ENCODE results near the gene BLCAP. TPM values are rescaled to one million over a fixed set of nuclear protein-coding genes. Genes with fewer than 3 reads are reported as not detected.

Gene BLCAP
- total RNA-seq, 1 donor from 2014 or later = 97.2 TPM

DNA sequence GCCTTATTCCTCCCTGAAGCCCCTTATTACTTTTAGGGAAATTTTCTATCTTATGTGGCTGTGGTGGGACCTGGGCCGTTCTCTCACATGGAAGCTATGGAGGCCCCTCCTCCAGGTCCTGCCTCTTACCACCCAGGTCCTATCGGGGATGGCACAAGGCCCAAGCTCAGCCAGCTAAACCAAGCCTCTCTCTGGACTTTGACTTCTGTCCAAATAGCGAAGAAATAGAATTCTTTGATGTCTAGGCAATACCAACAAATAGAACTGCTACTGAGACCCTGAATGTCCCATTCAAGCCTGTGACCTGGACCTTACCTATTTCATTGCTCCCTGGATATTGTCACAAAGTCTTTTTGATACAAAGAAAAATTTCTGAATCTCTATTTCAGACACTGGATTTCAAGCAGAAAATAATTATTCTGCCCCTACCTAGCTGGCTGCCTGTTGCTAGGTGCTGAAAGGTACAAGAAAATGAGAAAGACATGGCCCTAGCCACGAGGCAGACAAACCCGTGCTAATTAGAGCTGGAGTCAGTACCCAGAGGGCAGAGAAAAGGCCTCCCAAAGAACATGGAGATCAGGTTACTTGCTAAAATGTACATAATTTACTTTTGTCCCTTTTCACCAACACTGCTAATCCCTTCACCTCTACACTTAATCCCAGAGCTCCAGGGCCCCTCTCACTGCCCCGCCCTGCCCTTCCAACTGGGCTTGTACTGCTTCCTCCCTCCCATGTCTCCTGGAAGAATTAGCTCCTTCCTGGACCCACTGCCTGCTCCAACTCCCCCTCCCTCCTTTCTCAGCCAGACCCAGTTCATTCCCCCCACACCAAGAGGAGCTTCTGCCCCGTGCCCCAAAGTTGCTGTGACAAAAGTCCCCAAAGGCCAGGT is 22.2 kb downstream of the BLCAP start:
- no peak overlapping the region for H3K27ac Mint-ChIP-seq (ENCODE audit: unreplicated experiment)
- no peak overlapping the region for H3K4me3 Mint-ChIP-seq (ENCODE audit: unreplicated experiment)
- H3K36me3 Mint-ChIP-seq (ENCODE audit: unreplicated experiment) = no peaks in the 10 kb centered on the region
- no peaks in the 10 kb centered on the region for H3K27me3 Mint-ChIP-seq (ENCODE audit: unreplicated experiment)
- peaks cover 6% of the 10 kb centered on the region for H3K4me1 Mint-ChIP-seq (ENCODE audit: low read depth, unreplicated experiment)
- peaks cover 2% of the 10 kb centered on the region for H3K9me3 Mint-ChIP-seq (ENCODE audit: unreplicated experiment)
- DNase-seq = no peak
- TF ChIP-seq CTCF (IDR thresholded peaks at IDR 0.05; ENCODE audit: partially characterized antibody, unreplicated experiment) = no peak

DNA sequence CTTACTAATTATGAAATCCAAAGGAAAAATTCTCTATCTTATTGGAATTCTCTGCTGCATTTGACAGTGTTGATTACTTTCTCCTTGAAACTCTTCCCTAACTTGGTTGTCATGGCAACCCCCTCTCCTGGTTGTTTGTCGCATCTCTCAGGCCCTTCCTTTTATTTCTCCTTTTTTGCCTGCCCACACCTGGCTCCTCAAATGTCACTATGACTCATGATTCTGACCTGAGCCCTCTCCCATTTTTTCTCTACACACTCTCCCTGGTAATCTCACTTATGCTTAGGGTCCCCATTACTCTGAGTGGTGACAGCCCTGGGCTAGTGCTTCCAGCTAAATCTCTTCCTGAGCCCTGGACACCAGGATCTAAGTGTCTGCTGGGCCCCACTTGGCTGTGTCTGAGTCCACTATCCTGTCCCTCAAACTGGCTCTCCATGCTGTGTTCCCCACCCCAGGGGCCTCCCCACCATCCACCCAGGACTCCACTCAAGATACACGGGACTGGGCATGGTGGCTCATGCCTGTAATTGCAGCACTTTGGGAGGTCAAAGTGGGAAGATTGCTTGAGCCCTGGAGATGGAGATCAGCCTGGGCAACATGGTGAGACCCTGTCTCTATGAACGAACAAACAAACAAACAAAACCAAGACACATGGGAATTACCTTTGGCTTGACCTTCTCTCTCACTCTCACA is 23.1 kb downstream of the BLCAP start:
- peaks cover 12% of the 10 kb centered on the region for H3K4me1 Mint-ChIP-seq (ENCODE audit: low read depth, unreplicated experiment)
- no peak overlapping the region for H3K27ac Mint-ChIP-seq (ENCODE audit: unreplicated experiment)
- no peaks in the 10 kb centered on the region for H3K36me3 Mint-ChIP-seq (ENCODE audit: unreplicated experiment)
- H3K27me3 Mint-ChIP-seq (ENCODE audit: unreplicated experiment) = no peaks in the 10 kb centered on the region
- TF ChIP-seq CTCF (IDR thresholded peaks at IDR 0.05; ENCODE audit: partially characterized antibody, unreplicated experiment) = no peak
- no peak for DNase-seq
- no peak overlapping the region for H3K4me3 Mint-ChIP-seq (ENCODE audit: unreplicated experiment)
- peaks cover 2% of the 10 kb centered on the region for H3K9me3 Mint-ChIP-seq (ENCODE audit: unreplicated experiment)

DNA sequence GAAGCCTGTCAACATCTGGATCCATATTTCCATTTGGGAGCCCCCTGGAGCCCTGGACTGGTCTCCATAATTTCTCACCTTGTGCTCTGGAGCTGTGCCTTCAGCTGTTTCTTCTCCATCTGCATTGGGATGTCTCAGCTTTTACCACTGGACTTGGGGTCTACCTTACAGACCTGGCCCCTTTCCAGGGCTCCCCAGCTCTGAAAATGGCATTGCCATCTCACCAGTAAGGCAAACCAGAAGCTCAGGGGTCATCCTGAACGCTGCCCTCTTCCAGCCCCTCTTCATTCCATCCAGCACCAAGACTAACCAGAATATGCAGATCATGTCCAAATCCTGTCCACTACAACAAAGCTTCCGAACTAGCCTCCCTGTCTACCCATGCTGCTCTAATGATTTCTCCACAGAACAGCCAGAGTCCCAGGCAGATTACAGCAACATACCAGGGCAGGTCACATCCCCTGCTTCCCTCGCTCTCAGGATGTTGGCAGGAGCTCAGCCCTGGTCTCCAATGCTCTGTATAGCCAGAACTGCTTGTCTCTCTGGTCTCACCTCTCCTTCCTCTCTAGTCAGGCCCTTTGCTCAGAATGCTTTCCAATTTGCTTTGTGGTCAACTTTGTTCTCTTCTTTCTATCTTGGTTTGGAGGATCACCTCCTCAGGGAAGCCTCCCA is 24.3 kb downstream of the BLCAP start:
- H3K36me3 Mint-ChIP-seq (ENCODE audit: unreplicated experiment) = no peaks in the 10 kb centered on the region
- no peak for DNase-seq
- no peaks in the 10 kb centered on the region for H3K9me3 Mint-ChIP-seq (ENCODE audit: unreplicated experiment)
- H3K27me3 Mint-ChIP-seq (ENCODE audit: unreplicated experiment) = no peaks in the 10 kb centered on the region
- H3K4me3 Mint-ChIP-seq (ENCODE audit: unreplicated experiment) = no peak overlapping the region
- no peak for TF ChIP-seq CTCF (IDR thresholded peaks at IDR 0.05; ENCODE audit: partially characterized antibody, unreplicated experiment)
- no peak overlapping the region for H3K27ac Mint-ChIP-seq (ENCODE audit: unreplicated experiment)
- H3K4me1 Mint-ChIP-seq (ENCODE audit: low read depth, unreplicated experiment) = peaks cover 12% of the 10 kb centered on the region

DNA sequence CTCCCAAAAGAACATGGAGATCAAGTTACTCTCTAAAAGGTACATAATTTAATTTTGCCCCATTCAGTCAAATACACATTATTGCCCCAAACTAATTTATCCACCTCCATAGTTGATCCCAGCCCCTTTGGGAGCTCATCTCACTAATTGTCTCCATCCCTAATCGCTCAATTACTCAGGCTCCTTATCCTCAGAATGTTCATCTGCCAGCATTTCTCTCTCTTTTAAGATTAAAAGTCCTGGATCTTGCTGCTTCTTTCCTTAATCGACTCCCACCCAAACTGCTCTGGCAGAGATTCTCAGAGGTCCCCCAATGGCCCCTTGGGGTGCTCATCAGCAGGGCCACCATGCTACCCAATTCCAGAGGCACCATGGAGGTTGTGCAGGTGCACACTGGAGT is 25.0 kb downstream of the BLCAP start:
- no peaks in the 10 kb centered on the region for H3K36me3 Mint-ChIP-seq (ENCODE audit: unreplicated experiment)
- H3K9me3 Mint-ChIP-seq (ENCODE audit: unreplicated experiment) = no peaks in the 10 kb centered on the region
- H3K4me1 Mint-ChIP-seq (ENCODE audit: low read depth, unreplicated experiment) = peaks cover 12% of the 10 kb centered on the region
- DNase-seq = no peak
- TF ChIP-seq CTCF (IDR thresholded peaks at IDR 0.05; ENCODE audit: partially characterized antibody, unreplicated experiment) = no peak
- no peak overlapping the region for H3K27ac Mint-ChIP-seq (ENCODE audit: unreplicated experiment)
- no peak overlapping the region for H3K4me3 Mint-ChIP-seq (ENCODE audit: unreplicated experiment)
- no peaks in the 10 kb centered on the region for H3K27me3 Mint-ChIP-seq (ENCODE audit: unreplicated experiment)

All from glutamatergic neuron (in vitro differentiated cells).